OCI-LY7 (cell line): ENCODE measurements around the gene CABCOCO1. TPM values are rescaled to one million over a fixed set of nuclear protein-coding genes. Genes with fewer than 3 reads are reported as not detected.

Experiments used
- BruUV-seq: library from RNA; stranded (reverse); fragments of 400-500 nt; replicated peaks from 2 replicates; lab custom pipeline; 2021; lab: Mats Ljungman, UMichigan
- CTCF ChIA-PET: fragments of 300-600 bp; sonication (Branson Sonifier 250); formaldehyde crosslinking; loops from one replicate; lab custom pipeline; 2022; ENCODE audit warnings: antibody characterized with exemption; ENCODE audit not compliant: unreplicated experiment; lab: Charles Lee
- POLR2A ChIA-PET: fragments of 300-600 bp; sonication (Branson Sonifier 250); formaldehyde crosslinking; loops from one replicate; lab custom pipeline; 2022; ENCODE audit warnings: antibody characterized with exemption; lab: Charles Lee
- DNase-seq: peaks from one replicate; pipeline ENCODE4 v3.0.0-alpha.2; 2015; ENCODE audit warnings: low spot score
- H2AFZ ChIP-seq: fragments of 200-600 bp; sonication (generic), shearing (Covaris generic); 2 replicates; pipeline ENCODE4 v1.6.1; 2014; ENCODE audit warnings: mild to moderate bottlenecking, antibody characterized with exemption, low read length, moderate library complexity
- H3K27ac ChIP-seq: fragments of 200-600 bp; sonication (generic); 2 replicates; pipeline ENCODE4 v1.5.1; 2014; ENCODE audit warnings: mixed run types, low read depth, mild to moderate bottlenecking, moderate library complexity, low read length, inconsistent platforms; ENCODE audit not compliant: poor library complexity, severe bottlenecking
- H3K36me3 ChIP-seq: fragments of 200-600 bp; sonication (generic); 2 replicates; pipeline ENCODE4 v1.6.1; 2014; ENCODE audit warnings: mild to moderate bottlenecking, antibody characterized with exemption, low read length, moderate library complexity, mixed read lengths; ENCODE audit not compliant: insufficient read depth
- H3K4me1 ChIP-seq: fragments of 200-600 bp; sonication (generic); 2 replicates; pipeline ENCODE4 v1.5.1; 2014; ENCODE audit warnings: mild to moderate bottlenecking, low read length; ENCODE audit not compliant: insufficient read depth, poor library complexity, severe bottlenecking
- H3K4me2 ChIP-seq: fragments of 200-600 bp; sonication (generic); 2 replicates; pipeline ENCODE4 v1.6.1; 2014; ENCODE audit warnings: mild to moderate bottlenecking, low read length
- H3K4me3 ChIP-seq: fragments of 200-600 bp; sonication (generic); 2 replicates; pipeline ENCODE4 v1.5.1; 2014; ENCODE audit warnings: mild to moderate bottlenecking, low read depth, low read length; ENCODE audit not compliant: poor library complexity, severe bottlenecking
- H3K79me2 ChIP-seq: fragments of 200-600 bp; sonication (generic); 2 replicates; pipeline ENCODE4 v1.6.1; 2016; ENCODE audit warnings: low read depth, mild to moderate bottlenecking, low read length, moderate library complexity, mixed read lengths; ENCODE audit not compliant: insufficient read depth
- H3K9me2 ChIP-seq: fragments of 200-600 bp; sonication (generic); 2 replicates; pipeline ENCODE4 v1.6.1; 2016; ENCODE audit warnings: mild to moderate bottlenecking, low read length, mixed read lengths; ENCODE audit not compliant: insufficient read depth
- H3K9me3 ChIP-seq: fragments of 200-600 bp; sonication (generic); 2 replicates; pipeline ENCODE4 v1.6.1; 2014; ENCODE audit warnings: mild to moderate bottlenecking, mixed run types, low read length, mixed read lengths
- H4K20me1 ChIP-seq: fragments of 200-600 bp; sonication (generic); 2 replicates; pipeline ENCODE4 v1.6.1; 2014; ENCODE audit warnings: mild to moderate bottlenecking, antibody characterized with exemption, low read length, moderate library complexity, mixed read lengths; ENCODE audit not compliant: insufficient read depth
- EZH2phosphoT487 ChIP-seq: fragments of 200-600 bp; sonication (generic); IDR thresholded peaks from 2 replicates; pipeline ENCODE4 v1.6.1; 2018; ENCODE audit warnings: low read depth, borderline replicate concordance, mild to moderate bottlenecking, mixed run types, antibody characterized with exemption, low read length, moderate library complexity, mixed read lengths
- intact Hi-C: fragments of 100-400 bp; cut with micrococcal nuclease; formaldehyde crosslinking; loops from one replicate; pipeline ENCODE4 v1.10.0; 2022; ENCODE audit not compliant: unreplicated experiment
- total RNA-seq, 2 experiments: library from RNA; depleted of rRNA in 1 of 2; stranded (reverse); fragments of >200 nt in 1 of 2; shearing (Covaris generic) in 1 of 2; gene quantifications; 2 replicates each; pipeline ENCODE4 v1.2.3, GENCODE V29; 2014 to 2022
- TF ChIP-seq, protein P1 (sequence below): fragments of 200-600 bp; sonication (generic); conservative IDR thresholded peaks from 2 replicates; pipeline ENCODE4 v1.5.1; 2014; ENCODE audit warnings: mild to moderate bottlenecking, antibody characterized with exemption, low read length, moderate library complexity, mixed read lengths

The CABCOCO1 gene
- total RNA-seq, 2 experiments from 2014 or later, result not detected

GRCh38 chr10:61643316-61643751 is 19.4 kb upstream of the CABCOCO1 start:
- H3K4me3 ChIP-seq, result no peak overlapping the region
- intact Hi-C loops, result no loop called here
- POLR2A ChIA-PET, result interaction anchor here (0.8 kb wide), 1 partner anchor 11 kb away, joined by 5 read pairs; no protein-coding TSS in a partner anchor

DNA sequence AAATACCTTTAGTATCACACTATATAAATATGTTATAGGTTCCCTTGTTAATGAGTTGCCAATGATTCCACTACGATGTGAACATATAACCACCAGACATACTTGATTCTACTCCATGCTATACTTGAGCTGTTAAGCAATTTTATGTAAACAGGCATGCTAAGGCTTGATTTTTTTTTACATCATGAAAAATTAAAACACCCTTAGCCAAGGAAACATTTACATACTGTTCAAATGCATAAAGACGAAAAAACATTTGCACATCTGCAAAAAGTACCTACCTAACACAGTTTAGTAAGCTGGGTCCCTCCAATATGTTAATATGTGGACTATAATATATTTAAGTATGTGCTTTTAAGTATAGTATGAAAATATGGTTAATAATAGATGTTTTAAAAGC is 9.0 kb upstream of the CABCOCO1 start:
- no TSS peak for BruUV-seq
- CTCF ChIA-PET, result no interaction called here

More at GRCh38 chr10:61643316-61643751, 19.4 kb upstream of the CABCOCO1 start:
- BruUV-seq, result no TSS peak
- Histone ChIP-seq H3K9me3 (no peaks in the 10 kb centered on the region), H3K27ac (no peak overlapping the region), H4K20me1 (no peaks in the 10 kb centered on the region), H3K4me2 (no peak overlapping the region), H3K4me1 (no peaks in the 10 kb centered on the region), H3K9me2 (no peaks in the 10 kb centered on the region), H3K36me3 (no peaks in the 10 kb centered on the region), H3K79me2 (no peaks in the 10 kb centered on the region), H2AFZ (no peak overlapping the region)
- no peak for TF ChIP-seq EZH2phosphoT487
- TF ChIP-seq, protein P1, sequence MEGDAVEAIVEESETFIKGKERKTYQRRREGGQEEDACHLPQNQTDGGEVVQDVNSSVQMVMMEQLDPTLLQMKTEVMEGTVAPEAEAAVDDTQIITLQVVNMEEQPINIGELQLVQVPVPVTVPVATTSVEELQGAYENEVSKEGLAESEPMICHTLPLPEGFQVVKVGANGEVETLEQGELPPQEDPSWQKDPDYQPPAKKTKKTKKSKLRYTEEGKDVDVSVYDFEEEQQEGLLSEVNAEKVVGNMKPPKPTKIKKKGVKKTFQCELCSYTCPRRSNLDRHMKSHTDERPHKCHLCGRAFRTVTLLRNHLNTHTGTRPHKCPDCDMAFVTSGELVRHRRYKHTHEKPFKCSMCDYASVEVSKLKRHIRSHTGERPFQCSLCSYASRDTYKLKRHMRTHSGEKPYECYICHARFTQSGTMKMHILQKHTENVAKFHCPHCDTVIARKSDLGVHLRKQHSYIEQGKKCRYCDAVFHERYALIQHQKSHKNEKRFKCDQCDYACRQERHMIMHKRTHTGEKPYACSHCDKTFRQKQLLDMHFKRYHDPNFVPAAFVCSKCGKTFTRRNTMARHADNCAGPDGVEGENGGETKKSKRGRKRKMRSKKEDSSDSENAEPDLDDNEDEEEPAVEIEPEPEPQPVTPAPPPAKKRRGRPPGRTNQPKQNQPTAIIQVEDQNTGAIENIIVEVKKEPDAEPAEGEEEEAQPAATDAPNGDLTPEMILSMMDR, result no peak
- no peak for DNase-seq
- CTCF ChIA-PET, result no interaction called here

DNA sequence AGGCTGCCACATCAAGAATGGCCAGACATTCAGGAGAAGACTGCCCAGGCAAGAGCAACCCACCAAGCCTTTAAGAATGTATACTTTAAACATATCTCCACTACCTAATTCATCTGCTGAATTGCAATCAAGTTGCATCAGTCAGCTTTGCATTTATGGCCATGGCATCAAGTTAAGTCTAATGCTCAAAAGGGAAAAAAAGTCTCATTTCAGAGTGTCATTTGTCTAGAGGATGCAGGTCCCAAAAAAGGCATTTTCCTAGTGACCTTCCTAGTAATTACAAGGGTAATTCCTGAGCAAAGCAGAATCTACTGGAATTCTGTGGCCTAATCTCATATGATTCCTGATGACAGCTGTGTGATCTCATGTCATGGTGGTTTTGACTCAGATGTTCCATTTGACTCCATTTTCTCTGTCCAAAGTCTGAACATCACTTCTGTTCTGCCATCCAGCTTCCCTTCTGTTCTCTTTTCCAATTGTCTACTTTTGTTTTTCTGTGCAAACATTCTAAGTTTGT is 7.3 kb upstream of the CABCOCO1 start:
- H4K20me1 ChIP-seq, result no peaks in the 10 kb centered on the region
- no TSS peak for BruUV-seq
- no peaks in the 10 kb centered on the region for H3K4me1 ChIP-seq
- no peaks in the 10 kb centered on the region for H3K79me2 ChIP-seq
- POLR2A ChIA-PET, result no interaction called here
- H3K36me3 ChIP-seq, result no peaks in the 10 kb centered on the region
- no peak overlapping the region for H3K4me2 ChIP-seq
- no peak overlapping the region for H3K27ac ChIP-seq
- no peaks in the 10 kb centered on the region for H3K9me3 ChIP-seq
- DNase-seq, result no peak
- no peak overlapping the region for H3K4me3 ChIP-seq
- H3K9me2 ChIP-seq, result no peaks in the 10 kb centered on the region
- intact Hi-C loops, result no loop called here
- no peak for TF ChIP-seq EZH2phosphoT487
- TF ChIP-seq, protein P1, result no peak
- no peak overlapping the region for H2AFZ ChIP-seq
- CTCF ChIA-PET, result no interaction called here

More for the DNA sequence above, 9.0 kb upstream of the CABCOCO1 start:
- no peaks in the 10 kb centered on the region for H3K36me3 ChIP-seq
- DNase-seq, result no peak
- H3K4me3 ChIP-seq, result no peak overlapping the region
- POLR2A ChIA-PET, result interaction anchor here (0.5 to 1.0 kb wide), 2 partner anchors 58 to 85 kb away, joined by 3 read pairs; no protein-coding TSS in a partner anchor
- H2AFZ ChIP-seq, result no peak overlapping the region
- no peaks in the 10 kb centered on the region for H3K79me2 ChIP-seq
- H3K4me1 ChIP-seq, result no peaks in the 10 kb centered on the region
- TF ChIP-seq, protein P1, result no peak
- no peak for TF ChIP-seq EZH2phosphoT487
- no peaks in the 10 kb centered on the region for H3K9me2 ChIP-seq
- no peaks in the 10 kb centered on the region for H3K9me3 ChIP-seq
- H4K20me1 ChIP-seq, result no peaks in the 10 kb centered on the region
- no peak overlapping the region for H3K27ac ChIP-seq
- no peak overlapping the region for H3K4me2 ChIP-seq
- intact Hi-C loops, result no loop called here
